ENCODE measurements around the gene EVI2A. TPM values are rescaled to one million over a fixed set of nuclear protein-coding genes. Genes with fewer than 3 reads are reported as not detected.

Gene EVI2A
- total and polyA plus RNA-seq, 9 of the 15 experiments (the other 6 are each of a cell fraction or from before 2014, with no cell fraction given): 0.06 to 0.37 (median 0.15) TPM; not detected in 3

DNA sequence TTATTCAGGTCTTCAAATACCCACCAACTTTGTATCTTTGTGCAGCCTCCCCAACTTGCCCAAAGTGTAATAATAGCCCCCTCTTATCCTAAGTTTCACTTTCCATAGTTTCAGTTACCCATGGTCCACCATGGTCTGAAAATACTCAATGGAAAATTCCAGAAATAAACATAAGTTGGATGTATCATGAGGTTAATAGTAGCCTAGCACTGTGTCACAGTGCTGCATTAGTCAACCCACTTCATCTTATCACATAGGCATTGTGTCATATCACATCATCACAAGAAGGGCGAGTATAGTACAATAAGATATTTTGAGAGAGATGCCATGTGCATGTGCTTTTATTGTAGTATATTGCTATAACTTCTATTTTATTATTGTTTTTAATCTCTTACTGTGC lies 46.3 kb downstream of the EVI2A start:
- no peak for DNase-seq (ENCODE audit: extremely low read depth in 1 of 4, low spot score in 3 of 4)
- 93% methylated on average over 1 of the region's 1 CpG for WGBS (ENCODE audit: insufficient coverage, low coverage, missing lambda C conversion rate)
- intact Hi-C loops (cut with micrococcal nuclease): no loop called here

More for the DNA sequence above, 46.3 kb downstream of the EVI2A start:
- no peak overlapping the region for H3K27ac ChIP-seq (ENCODE audit: extremely low read depth, low read depth, low read length)
- ATAC-seq (no peak), FAIRE-seq (no peak)
- H2AFZ ChIP-seq (ENCODE audit: low read depth, low read length): no peak overlapping the region
- no peaks in the 10 kb centered on the region for H3K27me3 ChIP-seq (ENCODE audit: control insufficient read depth in 2 of 2, insufficient read depth in 2 of 2, low read length in 2 of 2)
- no peak overlapping the region for H3K4me2 ChIP-seq (ENCODE audit: insufficient read depth, low read length)
- H3K4me3 ChIP-seq: no peak overlapping the region
- no peaks in the 10 kb centered on the region for H3K9me1 ChIP-seq (ENCODE audit: control insufficient read depth, insufficient read depth, low read length)
- H3K4me1 ChIP-seq (replicated peaks in 1 of 2; ENCODE audit: control insufficient read depth in 2 of 2, insufficient read depth in 2 of 2, low read length in 2 of 2): no peaks in the 10 kb centered on the region; a peak in 1 of 5 replicates
- peaks cover 23% of the 10 kb centered on the region for H3K36me3 ChIP-seq (ENCODE audit: control insufficient read depth, insufficient read depth, low read length)
- in situ Hi-C loops (cut with MboI): no loop called here
- H3K79me2 ChIP-seq (ENCODE audit: control insufficient read depth, insufficient read depth, low read length): no peaks in the 10 kb centered on the region
- H4K20me1 ChIP-seq (replicated peaks; ENCODE audit: control insufficient read depth, insufficient read depth, low read length): no peaks in the 10 kb centered on the region; the same call in 1 of the 2 replicates
- H3K9me3 ChIP-seq (replicated peaks; ENCODE audit: control insufficient read depth, insufficient read depth, low read depth, low read length): no peaks in the 10 kb centered on the region
- TF ChIP-seq SMARCA4 (IDR thresholded peaks at IDR 0.05) (no peak), ZNF696 (CRISPR knock-in tag; conservative IDR thresholded peaks at IDR 0.05) (no peak), CREBBP (IDR thresholded peaks at IDR 0.05; ENCODE audit: low read depth, low read length) (no peak), ZFP30 (CRISPR knock-in tag; IDR thresholded peaks at IDR 0.05; ENCODE audit: borderline replicate concordance) (no peak), KLF6 (CRISPR knock-in tag; IDR thresholded peaks at IDR 0.05; ENCODE audit: borderline replicate concordance) (no peak), XRCC5 (IDR thresholded peaks at IDR 0.05; ENCODE audit: low read depth, low read length) (no peak), CHCHD3 (CRISPR knock-in tag; IDR thresholded peaks at IDR 0.05) (no peak), POLR2AphosphoS2 (IDR thresholded peaks at IDR 0.05; ENCODE audit: low read length) (no peak), CREB3 (tag; conservative IDR thresholded peaks at IDR 0.05; ENCODE audit: low read depth) (no peak), NCOA4 (IDR thresholded peaks at IDR 0.05; ENCODE audit: partially characterized antibody) (no peak), STAG1 (CRISPR knock-in tag; IDR thresholded peaks at IDR 0.05; ENCODE audit: borderline replicate concordance) (no peak), TEAD4 (IDR thresholded peaks at IDR 0.05; ENCODE audit: low read length) (no peak), TEAD4 (CRISPR knock-in tag; IDR thresholded peaks at IDR 0.05; ENCODE audit: borderline replicate concordance) (no peak), ATF6 (CRISPR knock-in tag; IDR thresholded peaks at IDR 0.05) (no peak), FOS (IDR thresholded peaks at IDR 0.05; ENCODE audit: extremely low read depth, insufficient read length) (no peak)
- TF ChIP-seq, protein P1, sequence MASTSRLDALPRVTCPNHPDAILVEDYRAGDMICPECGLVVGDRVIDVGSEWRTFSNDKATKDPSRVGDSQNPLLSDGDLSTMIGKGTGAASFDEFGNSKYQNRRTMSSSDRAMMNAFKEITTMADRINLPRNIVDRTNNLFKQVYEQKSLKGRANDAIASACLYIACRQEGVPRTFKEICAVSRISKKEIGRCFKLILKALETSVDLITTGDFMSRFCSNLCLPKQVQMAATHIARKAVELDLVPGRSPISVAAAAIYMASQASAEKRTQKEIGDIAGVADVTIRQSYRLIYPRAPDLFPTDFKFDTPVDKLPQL (IDR thresholded peaks at IDR 0.05; ENCODE audit: extremely low read depth, insufficient read length): no peak
- no peak overlapping the region for H3K9ac ChIP-seq (ENCODE audit: insufficient read depth in 1 of 2, low read depth in 2 of 2, low read length in 2 of 2)
- POLR2A ChIA-PET: no interaction called here
- no TSS peak for BruUV-seq (replicated peaks)
- CTCF ChIA-PET (ENCODE audit: low intra/inter-chr PET ratio): no interaction called here
